ENCODE data around the gene DDX28.
"Not testable (repeated sequence)": the region's sequence is repeated elsewhere in the genome, so short reads cannot be mapped to it uniquely, and the experiment has no call there.

The DDX28 gene

GRCh38 chr16:67994040-67994408 lies 29.0 kb downstream of the DDX28 start:
- not testable (repeated sequence) for DNase-seq (ENCODE audit: low spot score)

DNA sequence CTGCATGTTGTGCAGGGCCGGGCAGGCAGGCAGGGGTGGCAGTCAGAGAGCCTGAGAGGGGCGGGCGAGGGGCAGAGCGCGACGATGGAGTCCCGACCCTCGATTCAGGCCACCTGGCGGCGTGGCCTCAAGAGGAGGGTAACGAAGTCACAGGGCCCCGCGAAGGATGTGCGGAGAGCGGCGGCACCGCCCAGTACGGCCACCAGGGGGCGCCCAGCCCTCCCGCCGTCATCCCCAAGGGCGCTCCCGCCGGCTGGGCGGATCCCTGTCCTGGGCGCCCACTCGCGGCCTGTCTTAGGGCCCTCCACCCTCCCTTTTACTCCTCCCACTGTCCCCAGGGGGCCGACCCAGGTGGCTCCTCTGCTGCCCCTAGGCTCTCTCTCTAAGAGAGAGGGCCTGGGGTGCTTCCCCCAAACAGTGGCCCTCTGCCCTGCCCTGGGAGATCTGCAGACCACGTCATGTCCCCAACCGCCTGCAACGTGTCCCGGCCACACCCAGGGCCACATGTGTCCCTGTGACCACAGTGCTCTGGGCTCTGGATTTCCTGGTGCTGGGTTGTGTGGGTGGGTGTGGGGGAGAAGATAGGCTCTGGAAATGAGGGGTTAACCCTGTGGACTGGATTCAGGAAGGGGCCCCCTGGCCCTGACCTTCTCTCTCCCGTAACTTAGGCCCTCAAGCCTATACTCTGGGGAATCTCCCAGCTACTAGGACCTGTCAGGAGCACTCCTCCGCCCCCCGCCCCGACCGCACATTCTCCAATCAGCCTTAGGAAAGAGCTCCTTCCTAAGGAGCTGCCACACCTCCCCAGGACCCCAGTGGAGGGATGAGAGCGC lies 29.6 kb downstream of the DDX28 start:
- DNase-seq (ENCODE audit: low spot score), result peak; percentile 82

- no peak for DNase-seq (ENCODE audit: low spot score)
Observed at GRCh38 chr16:67992661-67993206, 30.3 kb downstream of the DDX28 start.

DNA sequence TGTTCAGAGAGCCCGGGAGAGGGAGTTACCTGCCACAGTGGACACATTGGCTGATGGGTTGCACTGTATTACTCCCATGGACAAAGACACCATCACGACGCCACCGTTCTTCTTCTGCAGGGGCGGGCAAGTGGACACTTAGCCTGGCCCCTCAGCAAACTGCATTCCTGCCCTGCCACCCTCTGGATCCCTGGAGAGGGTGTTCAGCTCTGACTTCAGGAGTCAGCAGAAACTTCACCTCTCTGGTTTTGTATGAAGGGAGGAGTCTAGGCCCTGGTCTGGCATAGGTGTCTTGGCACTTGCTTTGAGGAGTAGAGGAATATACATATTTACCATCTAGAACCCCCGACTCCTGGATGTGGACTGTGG lies 33.0 kb downstream of the DDX28 start:
- no peak for DNase-seq (ENCODE audit: low spot score)

GRCh38 chr16:67989322-67990017 lies 33.6 kb downstream of the DDX28 start:
- DNase-seq (ENCODE audit: low spot score), result no peak

DNA sequence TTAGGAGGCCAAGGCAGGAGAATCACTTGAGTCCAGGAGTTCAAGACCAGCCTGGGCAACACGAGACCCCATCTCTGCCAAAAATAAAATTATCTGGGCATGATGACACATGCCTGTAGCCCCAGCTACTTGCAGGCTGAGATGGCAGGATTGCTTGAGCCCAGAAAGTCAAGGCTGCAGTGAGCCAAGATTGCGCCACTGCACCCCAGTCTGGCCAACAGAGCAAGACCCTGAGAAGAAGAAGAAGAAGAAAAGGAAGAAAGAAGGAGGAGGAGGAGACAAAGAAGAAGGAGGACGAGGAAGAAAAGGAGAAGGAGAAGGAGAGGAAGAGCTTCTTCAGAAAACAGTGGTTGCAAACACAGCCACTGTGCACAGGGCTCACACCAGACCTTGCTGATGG lies 34.4 kb downstream of the DDX28 start:
- DNase-seq (ENCODE audit: low spot score), result no peak

DNA sequence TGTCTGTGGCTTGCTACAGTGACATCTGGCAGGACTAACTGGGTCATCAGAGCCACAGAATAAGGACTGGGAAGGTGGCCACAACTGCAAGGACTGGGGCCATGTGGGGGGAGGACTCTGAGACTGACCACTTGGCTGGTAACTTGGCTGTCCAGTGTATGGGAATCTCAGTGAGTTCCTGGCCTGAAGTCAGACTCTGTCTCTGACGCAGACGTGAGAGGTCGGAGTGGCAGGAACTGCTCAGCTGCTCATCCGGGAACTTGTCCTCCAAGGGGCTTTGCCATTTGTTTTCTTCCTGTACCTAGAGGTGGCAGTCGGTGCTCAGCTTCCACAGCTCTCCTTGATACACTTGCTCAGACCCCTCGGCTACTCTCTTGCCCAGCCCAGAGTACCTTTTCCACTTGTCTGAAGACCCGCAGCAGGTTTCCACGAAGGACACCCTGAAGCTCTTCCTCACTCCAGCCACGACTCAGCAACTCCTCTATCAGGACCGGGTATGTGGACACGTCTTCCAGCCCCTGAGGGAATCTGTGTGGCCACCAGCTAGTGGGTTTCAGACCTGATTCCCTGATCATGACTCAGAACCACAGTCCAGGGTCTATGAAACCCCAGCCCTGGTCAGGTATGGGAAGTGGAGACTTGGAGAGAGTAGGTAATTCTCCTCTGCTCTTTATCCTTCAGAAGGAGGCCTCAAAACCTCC lies 35.4 kb downstream of the DDX28 start:
- DNase-seq (ENCODE audit: low spot score), result no peak

- no peak for DNase-seq (ENCODE audit: low spot score)
Observed at GRCh38 chr16:67986949-67987348, 36.1 kb downstream of the DDX28 start.

- DNase-seq (ENCODE audit: low spot score), result no peak
Observed at GRCh38 chr16:67982011-67982696, 40.9 kb downstream of the DDX28 start.

- DNase-seq (ENCODE audit: low spot score), result no peak
Observed at GRCh38 chr16:67979955-67980678, 42.9 kb downstream of the DDX28 start, which contains the start of gene DPEP3. DPEP3 (minus strand) TSS chr16:67980499; CDS start chr16:67980380, 119 bp downstream.

- DNase-seq (ENCODE audit: low spot score), result no peak
Observed at GRCh38 chr16:67977469-67978227, 45.4 kb downstream of the DDX28 start.

DNA sequence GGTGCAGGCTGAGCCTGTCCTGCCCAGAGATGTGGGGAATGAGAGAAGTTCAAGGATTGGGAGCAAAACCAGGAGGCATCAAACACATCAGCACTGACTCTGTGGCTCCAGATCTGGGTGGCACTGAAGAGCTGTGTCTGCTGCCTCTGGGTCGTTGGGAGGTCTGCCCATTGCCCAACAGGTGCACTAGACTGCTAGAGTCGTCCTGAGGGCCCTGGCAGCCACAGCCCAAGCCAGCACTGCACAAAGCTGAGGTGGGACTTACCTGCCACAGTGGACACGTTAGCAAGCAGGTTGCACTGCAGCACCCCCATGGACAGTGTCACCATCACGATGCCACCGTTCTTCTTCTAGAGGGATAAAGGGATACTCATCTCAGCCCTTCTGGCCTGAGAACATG lies 46.0 kb downstream of the DDX28 start:
- no peak for DNase-seq (ENCODE audit: low spot score)

DNA sequence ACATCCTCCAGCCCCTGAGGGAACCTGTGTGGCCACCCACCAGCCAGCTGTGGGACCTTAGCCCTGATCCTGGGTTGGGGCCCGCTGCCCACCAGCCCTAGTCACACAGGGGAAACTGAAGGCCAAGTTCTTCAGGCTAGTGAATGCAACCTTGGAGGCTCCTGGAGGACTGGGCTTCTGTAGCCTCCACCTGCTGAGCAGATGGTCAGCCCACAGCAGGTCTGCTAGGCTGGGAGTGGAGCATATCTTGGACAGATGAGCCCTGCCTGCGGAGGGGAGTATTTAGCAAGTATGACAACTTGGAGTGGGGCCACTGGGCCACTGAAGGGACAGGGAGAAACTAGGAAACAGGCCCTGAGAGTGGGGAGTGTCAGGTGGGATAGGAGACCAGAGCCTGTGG lies 46.8 kb downstream of the DDX28 start:
- DNase-seq (ENCODE audit: low spot score), result no peak

GRCh38 chr16:67975321-67976105 lies 47.5 kb downstream of the DDX28 start:
- no peak for DNase-seq (ENCODE audit: low spot score)

DNA sequence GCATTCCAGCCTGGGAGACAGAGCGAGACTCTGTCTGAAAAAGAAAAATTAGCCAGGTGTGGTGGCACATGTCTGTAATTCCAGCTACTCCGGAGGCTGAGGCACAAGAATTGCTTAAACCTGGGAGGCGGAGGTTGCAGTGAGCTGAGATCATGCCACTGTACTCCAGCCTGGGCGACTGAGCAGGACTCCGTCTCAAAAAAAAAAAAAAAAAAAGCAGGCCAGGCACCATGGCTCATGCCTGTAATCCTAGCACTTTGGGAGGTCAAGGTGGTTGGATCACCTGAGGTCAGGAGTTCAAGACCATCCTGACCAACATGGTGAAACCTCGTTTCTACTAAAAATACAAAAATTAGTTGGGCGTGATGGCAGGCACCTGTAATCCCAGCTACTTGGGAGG lies 50.7 kb downstream of the DDX28 start:
- DNase-seq (ENCODE audit: low spot score), result not testable (repeated sequence)

- DNase-seq (ENCODE audit: low spot score), result no peak
Observed at GRCh38 chr16:67971111-67971510, 51.9 kb downstream of the DDX28 start.
